ENCODE results near the gene OR11H12.
"Not testable (repeated sequence)": the region's sequence is repeated elsewhere in the genome, so short reads cannot be mapped to it uniquely, and the experiment has no call there.

The OR11H12 gene, protein sequence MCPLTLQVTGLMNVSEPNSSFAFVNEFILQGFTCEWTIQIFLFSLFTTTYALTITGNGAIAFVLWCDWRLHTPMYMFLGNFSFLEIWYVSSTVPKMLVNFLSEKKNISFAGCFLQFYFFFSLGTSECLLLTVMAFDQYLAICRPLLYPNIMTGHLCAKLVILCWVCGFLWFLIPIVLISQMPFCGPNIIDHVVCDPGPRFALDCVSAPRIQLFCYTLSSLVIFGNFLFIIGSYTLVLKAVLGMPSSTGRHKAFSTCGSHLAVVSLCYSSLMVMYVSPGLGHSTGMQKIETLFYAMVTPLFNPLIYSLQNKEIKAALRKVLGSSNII

GRCh38 chr14:18600817-18601216, at the start of gene OR11H12:
Gene OR11H12 (plus strand): TSS chr14:18601117. CDS start chr14:18601117, 0 bp downstream.
- not testable (repeated sequence) for DNase-seq (ENCODE audit: low read depth)

DNA sequence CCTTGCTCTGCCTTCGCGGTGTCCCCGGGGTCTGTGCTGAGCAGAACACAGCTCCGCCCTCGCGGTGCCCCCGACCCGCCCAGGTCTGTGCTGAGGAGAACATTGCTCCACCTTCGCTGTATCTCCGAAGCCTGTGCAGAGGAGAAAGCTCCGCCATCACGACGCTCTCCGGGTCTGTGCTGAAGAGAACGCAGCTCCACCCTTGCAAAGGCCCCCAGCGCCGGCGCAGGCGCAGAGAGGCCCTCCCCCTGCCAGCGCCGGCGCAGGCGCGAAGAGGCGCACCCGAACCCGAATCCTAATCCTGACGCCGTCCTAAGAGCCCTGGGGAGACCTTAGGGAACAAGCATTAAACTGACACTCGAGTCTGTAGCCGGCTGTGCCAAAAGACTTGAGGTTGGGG, 18.0 kb upstream of the OR11H12 start:
- DNase-seq (ENCODE audit: low read depth) = not testable (repeated sequence)

GRCh38 chr14:18626610-18627213, 25.8 kb downstream of the OR11H12 start:
- DNase-seq (ENCODE audit: low read depth) = not testable (repeated sequence)

DNA sequence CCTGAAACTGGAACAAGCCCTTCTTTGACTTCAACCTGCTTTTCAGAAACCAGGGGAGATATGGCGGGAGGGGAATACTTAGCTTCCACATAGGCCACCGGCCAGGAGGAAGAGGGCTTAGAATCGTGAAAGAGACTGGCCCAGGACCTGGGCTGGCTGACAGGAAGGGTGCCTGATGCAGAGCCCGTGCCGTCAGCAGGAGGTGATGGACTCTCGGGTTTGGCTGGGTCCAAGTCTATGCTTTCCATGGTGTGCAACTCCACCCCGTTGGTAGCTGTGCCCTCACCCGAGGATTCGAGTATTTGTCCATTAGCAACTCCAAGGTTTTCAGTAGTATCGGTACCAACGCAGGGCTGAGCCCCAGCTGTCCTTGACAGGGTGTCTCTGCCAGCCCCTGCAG, 35.1 kb downstream of the OR11H12 start:
- not testable (repeated sequence) for DNase-seq (ENCODE audit: low read depth)

DNA sequence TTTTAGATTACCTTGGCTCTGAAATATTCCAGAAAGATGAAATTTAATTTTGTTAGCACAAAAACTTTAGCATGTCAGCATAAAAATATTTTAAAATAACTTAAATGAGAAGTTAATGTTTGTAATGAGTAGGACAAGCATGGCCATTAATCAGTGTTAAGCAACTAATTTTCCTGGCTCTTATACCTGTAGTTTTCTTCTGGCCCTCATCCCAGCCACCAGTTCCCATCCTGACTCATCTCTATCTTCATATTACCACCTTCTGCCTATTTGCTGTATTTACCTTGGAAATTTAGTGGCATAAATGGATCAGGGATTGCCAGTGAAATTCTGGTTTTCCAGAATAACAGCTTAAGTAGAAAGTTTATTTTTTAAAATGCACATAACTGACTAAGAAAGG, 37.1 kb downstream of the OR11H12 start:
- DNase-seq (ENCODE audit: low read depth) = not testable (repeated sequence)

DNA sequence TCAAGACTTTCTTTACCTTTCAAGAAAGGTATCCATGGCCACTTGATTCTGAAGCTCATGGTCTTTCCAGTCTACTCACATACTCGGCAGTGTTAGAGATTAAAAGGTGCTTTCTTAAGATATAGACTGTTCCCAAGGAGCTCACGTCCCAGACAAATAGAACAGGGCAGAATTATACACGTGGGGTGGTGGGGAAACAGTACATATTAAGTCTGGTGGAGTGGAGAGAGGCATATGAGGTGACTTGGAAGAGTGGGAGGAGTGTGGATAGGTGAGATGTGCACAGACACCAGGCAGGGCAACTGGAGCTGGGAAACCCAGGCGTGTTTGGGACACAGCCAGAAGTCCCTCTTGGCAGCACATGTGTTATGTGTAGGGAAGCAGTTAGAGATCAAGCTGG, 37.9 kb downstream of the OR11H12 start:
- DNase-seq (ENCODE audit: low read depth) = not testable (repeated sequence)

GRCh38 chr14:18646075-18646730, 45.3 kb downstream of the OR11H12 start:
- not testable (repeated sequence) for DNase-seq (ENCODE audit: low read depth)

Measured in activated T-helper 1 cell treated with Interleukin-2 at 50 U/mL for 16 hours (primary cell).